Natural killer cell treated with Interleukin-12 subunit alpha and Interleukin-12 subunit beta and Interleukin-15 and Interleukin-18, amount 100 ng/mL, for 72 hours (primary cell): ENCODE results near the gene CELA3A. TPM values are rescaled to one million over a fixed set of nuclear protein-coding genes. Genes with fewer than 3 reads are reported as not detected.
"Not testable (repeated sequence)": the region's sequence is repeated elsewhere in the genome, so short reads cannot be mapped to it uniquely, and the experiment has no call there.

ENCODE experiments used
- ATAC-seq, 2 donors: fragments of 150-1000 bp; cut with Tn5 transposase in 1 of 2; sonication (Bioruptor Pico), chemical (Tn5 transposase) in 1 of 2; 2 replicates each; pipeline ENCODE4 v1.10.0; 2021
- DNase-seq: peaks from one replicate; pipeline ENCODE4 v3.0.0; 2022; ENCODE audit warnings: low spot score
- H3K27ac Mint-ChIP-seq, 2 donors: 1 replicate in 1 of 2; 2 replicates in 1 of 2; pipeline ENCODE4 v1.8.0; 2022; ENCODE audit warnings: mixed read lengths in 2 of 2, mild to moderate bottlenecking in 1 of 2, moderate library complexity in 1 of 2
- H3K27me3 Mint-ChIP-seq, 2 donors: 1 replicate in 1 of 2; 2 replicates in 1 of 2; pipeline ENCODE4 v1.8.0; 2022; ENCODE audit warnings: mixed read lengths in 2 of 2
- H3K36me3 Mint-ChIP-seq: one replicate; pipeline ENCODE4 v1.8.0; 2022; ENCODE audit warnings: mixed read lengths
- H3K4me1 Mint-ChIP-seq, 2 donors: 1 replicate in 1 of 2; 2 replicates in 1 of 2; pipeline ENCODE4 v1.8.0; 2022; ENCODE audit warnings: low read depth in 2 of 2, mixed read lengths in 2 of 2, mild to moderate bottlenecking in 1 of 2
- H3K4me3 Mint-ChIP-seq: one replicate; pipeline ENCODE4 v1.8.0; 2022; ENCODE audit warnings: mixed read lengths
- H3K9me3 Mint-ChIP-seq: 2 replicates; pipeline ENCODE4 v1.8.0; 2022; ENCODE audit warnings: mixed read lengths
- total RNA-seq, 2 donors: library from RNA; stranded (reverse); gene quantifications; one replicate each; pipeline ENCODE4 v1.2.3, GENCODE V29; 2022

CELA3A gene
- total RNA-seq, 2 donors from 2014 or later = not detected

DNA sequence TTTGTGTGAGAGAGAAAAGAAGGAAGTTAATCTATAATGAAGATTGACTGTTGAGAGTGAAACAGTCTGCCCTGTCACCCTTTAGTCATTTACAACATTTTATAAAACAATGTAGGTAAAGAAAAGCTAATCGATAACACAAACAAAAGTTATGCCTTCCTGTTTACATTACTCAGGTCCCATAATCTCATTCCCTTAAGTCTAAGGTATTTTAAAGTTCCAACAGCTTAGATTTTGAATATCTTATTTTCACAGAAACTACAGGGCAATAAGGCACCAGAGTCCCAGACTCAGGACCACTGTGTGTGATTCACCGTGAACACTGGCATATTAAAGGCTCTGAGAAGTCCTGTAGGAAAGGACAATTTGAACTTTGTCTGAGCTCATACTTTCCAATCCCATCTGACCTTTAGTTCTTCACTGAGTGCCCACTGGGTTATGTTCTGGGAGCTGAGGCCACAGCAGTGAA is 28.4 kb upstream of the CELA3A start:
- H3K36me3 Mint-ChIP-seq, ATAC-seq, H3K4me3 Mint-ChIP-seq, DNase-seq, H3K4me1 Mint-ChIP-seq, H3K9me3 Mint-ChIP-seq, H3K27ac Mint-ChIP-seq, H3K27me3 Mint-ChIP-seq: not testable (repeated sequence)

- not testable (repeated sequence) for ATAC-seq, DNase-seq, H3K27me3 Mint-ChIP-seq, H3K4me3 Mint-ChIP-seq, H3K27ac Mint-ChIP-seq, H3K9me3 Mint-ChIP-seq, H3K36me3 Mint-ChIP-seq, H3K4me1 Mint-ChIP-seq
Measured at GRCh38 chr1:21973948-21974347, 27.5 kb upstream of the CELA3A start.

GRCh38 chr1:21974699-21975098 is 26.8 kb upstream of the CELA3A start:
- not testable (repeated sequence) for H3K27ac Mint-ChIP-seq, H3K4me3 Mint-ChIP-seq, H3K27me3 Mint-ChIP-seq, H3K36me3 Mint-ChIP-seq, H3K4me1 Mint-ChIP-seq, ATAC-seq, H3K9me3 Mint-ChIP-seq, DNase-seq

DNA sequence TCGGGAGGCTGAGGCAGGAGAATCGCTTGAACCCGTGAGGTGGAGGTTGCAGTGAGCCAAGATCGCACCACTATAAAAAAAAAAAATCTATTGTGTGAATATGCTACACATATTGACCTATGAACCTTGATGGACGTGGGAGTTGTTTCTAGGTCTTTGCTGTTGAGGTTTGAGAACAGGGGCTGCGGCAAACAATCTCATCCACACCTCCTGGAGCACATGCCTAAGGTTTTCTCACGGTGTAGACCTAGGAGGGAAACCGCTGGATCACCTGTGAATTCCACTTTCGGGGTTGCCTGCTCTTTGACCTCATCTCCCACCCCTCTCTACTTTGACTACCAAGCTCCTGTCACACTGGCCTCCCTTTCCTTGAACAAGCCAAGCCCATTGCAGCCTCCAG is 26.2 kb upstream of the CELA3A start:
- H3K9me3 Mint-ChIP-seq, H3K4me3 Mint-ChIP-seq, H3K4me1 Mint-ChIP-seq, ATAC-seq, H3K36me3 Mint-ChIP-seq, DNase-seq, H3K27me3 Mint-ChIP-seq: not testable (repeated sequence)
- peak overlapping the region in 1 of 2 donors; percentile 20 for H3K27ac Mint-ChIP-seq

DNA sequence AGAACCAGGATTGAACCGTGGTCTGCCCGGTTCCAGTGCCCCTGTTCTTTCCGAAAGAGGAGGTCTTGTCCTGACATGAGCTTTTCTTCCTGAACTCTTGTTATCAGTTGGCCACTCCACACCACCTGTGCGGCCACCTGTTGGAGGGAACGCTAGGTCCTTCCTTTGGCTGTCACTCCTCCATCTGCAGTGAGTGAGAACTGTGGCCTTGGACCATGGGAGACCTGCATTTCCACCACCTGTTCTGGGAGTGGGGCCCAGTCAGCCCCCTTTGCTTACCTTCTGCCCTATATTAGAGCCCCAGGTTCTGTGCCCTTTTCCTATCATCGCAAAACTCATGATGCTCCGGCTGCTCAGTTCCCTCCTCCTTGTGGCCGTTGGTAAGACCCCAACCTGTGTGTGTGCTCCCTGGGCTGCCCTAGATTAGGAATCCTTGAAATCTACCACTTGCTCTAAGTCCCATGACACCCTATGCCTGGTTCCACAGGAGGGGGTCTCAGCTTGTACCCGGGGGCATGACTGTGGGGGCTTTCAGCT is 24.7 kb upstream of the CELA3A start, which contains the start of gene CELA3B:
TSS of gene CELA3B (plus strand) at position 320 of the 537 bp plus-strand sequence. CDS start at position 338, 18 bp downstream.
- not testable (repeated sequence) for H3K4me1 Mint-ChIP-seq, DNase-seq, ATAC-seq, H3K36me3 Mint-ChIP-seq, H3K9me3 Mint-ChIP-seq, H3K4me3 Mint-ChIP-seq, H3K27me3 Mint-ChIP-seq
- H3K27ac Mint-ChIP-seq = peak within 1 kb of the TSS in 1 of 2 donors; percentile 20

- not testable (repeated sequence) for H3K9me3 Mint-ChIP-seq, DNase-seq, H3K4me1 Mint-ChIP-seq, H3K36me3 Mint-ChIP-seq, H3K27me3 Mint-ChIP-seq, ATAC-seq, H3K4me3 Mint-ChIP-seq, H3K27ac Mint-ChIP-seq
Measured at GRCh38 chr1:21978209-21978608, 23.2 kb upstream of the CELA3A start.

- H3K36me3 Mint-ChIP-seq, H3K9me3 Mint-ChIP-seq, H3K27me3 Mint-ChIP-seq, H3K27ac Mint-ChIP-seq, H3K4me3 Mint-ChIP-seq, H3K4me1 Mint-ChIP-seq, DNase-seq, ATAC-seq: not testable (repeated sequence)
Measured at GRCh38 chr1:21980515-21981220, 20.8 kb upstream of the CELA3A start.

DNA sequence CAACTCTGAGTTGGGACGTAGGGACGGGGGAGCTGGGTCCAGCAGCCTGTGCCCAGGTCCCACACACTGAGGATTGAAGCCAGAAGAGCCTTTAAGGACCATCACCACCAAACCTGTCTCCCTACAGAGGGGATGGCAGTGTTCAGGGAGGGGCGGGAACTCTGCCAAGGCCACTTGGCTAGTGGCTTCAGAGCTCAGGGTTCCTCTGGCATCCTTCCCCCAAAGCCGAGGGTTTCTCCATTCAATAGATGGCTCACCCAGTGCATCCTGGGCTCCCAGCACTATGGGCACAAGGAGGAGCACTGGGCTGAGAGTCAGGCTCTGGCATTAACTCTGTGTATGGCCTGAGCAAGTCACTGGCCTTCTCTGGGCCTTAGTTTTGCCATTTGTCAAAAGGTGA is 20.2 kb upstream of the CELA3A start:
- H3K9me3 Mint-ChIP-seq, H3K27ac Mint-ChIP-seq, DNase-seq, H3K4me1 Mint-ChIP-seq, H3K36me3 Mint-ChIP-seq, H3K4me3 Mint-ChIP-seq, ATAC-seq, H3K27me3 Mint-ChIP-seq: not testable (repeated sequence)

DNA sequence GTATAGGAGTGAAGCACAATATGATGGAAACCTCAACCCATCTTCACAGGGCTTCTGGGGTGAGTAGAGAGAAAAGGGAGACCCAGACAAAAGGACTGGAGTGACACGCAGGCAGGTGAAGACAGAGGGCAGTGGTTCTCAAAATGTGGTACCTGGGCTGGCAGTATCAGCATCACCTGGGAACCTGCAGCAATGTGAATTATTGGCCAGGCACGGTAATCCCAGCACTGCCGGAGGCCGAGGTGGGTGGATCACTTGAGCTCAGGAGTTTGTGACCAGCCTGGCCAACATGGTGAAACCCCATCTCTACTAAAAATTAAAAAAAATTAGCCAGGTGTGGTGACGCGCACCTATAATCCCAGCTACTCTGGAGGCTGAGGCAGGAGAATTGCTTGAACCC is 19.3 kb upstream of the CELA3A start:
- not testable (repeated sequence) for ATAC-seq, H3K27me3 Mint-ChIP-seq, H3K36me3 Mint-ChIP-seq, H3K9me3 Mint-ChIP-seq, H3K4me1 Mint-ChIP-seq, H3K27ac Mint-ChIP-seq, DNase-seq, H3K4me3 Mint-ChIP-seq

DNA sequence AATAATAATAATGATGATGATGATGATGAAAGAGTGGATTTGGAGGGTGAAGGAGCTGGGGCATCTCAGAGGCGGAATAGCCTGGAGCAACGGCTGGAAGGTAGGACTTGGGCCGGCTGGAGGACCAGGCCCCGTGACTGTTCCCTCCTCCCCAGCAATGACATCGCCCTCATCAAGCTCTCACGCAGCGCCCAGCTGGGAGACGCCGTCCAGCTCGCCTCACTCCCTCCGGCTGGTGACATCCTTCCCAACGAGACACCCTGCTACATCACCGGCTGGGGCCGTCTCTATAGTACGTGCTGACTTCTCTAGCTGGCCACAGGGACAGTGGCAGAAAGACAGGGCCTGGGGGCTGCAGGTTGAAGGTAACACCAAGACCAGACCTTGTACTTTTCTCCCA is 17.9 kb upstream of the CELA3A start:
- H3K4me3 Mint-ChIP-seq, H3K27ac Mint-ChIP-seq, H3K27me3 Mint-ChIP-seq, H3K36me3 Mint-ChIP-seq, ATAC-seq, DNase-seq, H3K9me3 Mint-ChIP-seq, H3K4me1 Mint-ChIP-seq: not testable (repeated sequence)

DNA sequence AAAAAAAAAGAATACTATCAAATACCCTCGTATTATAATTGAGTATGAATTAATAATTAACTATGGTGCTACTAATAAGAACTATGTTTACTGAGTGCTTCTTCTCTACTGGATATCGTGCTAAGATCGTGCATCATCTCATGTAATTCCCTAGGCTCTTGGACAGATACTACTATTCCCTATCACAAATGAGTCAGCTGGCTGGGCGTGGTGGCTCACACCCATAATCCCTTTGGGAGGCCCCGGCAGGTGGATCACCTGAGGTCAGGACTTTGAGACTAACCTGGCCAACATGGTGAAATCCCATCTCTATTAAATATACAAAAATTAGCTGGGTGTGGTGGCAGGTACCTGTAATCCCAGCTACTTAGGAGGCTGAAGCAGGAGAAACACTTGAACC is 15.6 kb upstream of the CELA3A start:
- not testable (repeated sequence) for DNase-seq, H3K36me3 Mint-ChIP-seq, H3K27ac Mint-ChIP-seq, ATAC-seq, H3K4me3 Mint-ChIP-seq, H3K27me3 Mint-ChIP-seq, H3K4me1 Mint-ChIP-seq, H3K9me3 Mint-ChIP-seq

GRCh38 chr1:21986386-21986785 is 15.1 kb upstream of the CELA3A start:
- not testable (repeated sequence) for ATAC-seq

GRCh38 chr1:21989672-21990393 is 11.6 kb upstream of the CELA3A start:
- not testable (repeated sequence) for ATAC-seq, DNase-seq, H3K4me1 Mint-ChIP-seq, H3K9me3 Mint-ChIP-seq, H3K27me3 Mint-ChIP-seq, H3K36me3 Mint-ChIP-seq, H3K4me3 Mint-ChIP-seq, H3K27ac Mint-ChIP-seq

More at GRCh38 chr1:21986386-21986785, 15.1 kb upstream of the CELA3A start:
- not testable (repeated sequence) for H3K27me3 Mint-ChIP-seq, H3K9me3 Mint-ChIP-seq, H3K4me1 Mint-ChIP-seq, H3K36me3 Mint-ChIP-seq, H3K4me3 Mint-ChIP-seq, H3K27ac Mint-ChIP-seq, DNase-seq

DNA sequence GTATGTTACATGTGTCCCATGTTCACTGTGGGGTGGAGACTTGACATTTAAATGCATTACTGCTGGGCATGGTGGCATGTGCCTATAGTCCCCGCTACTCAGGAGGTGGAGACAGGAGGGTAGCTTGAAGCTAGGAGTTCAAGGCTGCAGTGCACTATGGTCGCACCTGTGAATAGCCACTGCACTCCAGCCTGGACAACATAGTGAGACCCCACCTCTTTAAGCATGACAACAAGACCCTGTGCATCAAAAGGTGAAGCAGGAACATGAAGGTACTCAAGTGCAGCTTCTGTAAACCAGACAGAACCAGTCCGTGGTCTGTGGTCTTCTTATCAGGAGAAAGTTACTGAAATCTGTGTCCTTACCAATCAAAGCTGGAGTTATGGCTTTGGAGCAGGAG is 9.3 kb upstream of the CELA3A start:
- H3K4me3 Mint-ChIP-seq, H3K27me3 Mint-ChIP-seq: not testable (repeated sequence)

More for the DNA sequence above, 9.3 kb upstream of the CELA3A start:
- ATAC-seq = peak; percentile 32 to 49
- H3K9me3 Mint-ChIP-seq, H3K36me3 Mint-ChIP-seq, H3K27ac Mint-ChIP-seq, DNase-seq, H3K4me1 Mint-ChIP-seq: not testable (repeated sequence)
